Suprapubic skin (tissue), 4 donors: ENCODE measurements around the gene DES. TPM values are rescaled to one million over a fixed set of nuclear protein-coding genes. Genes with fewer than 3 reads are reported as not detected.
"Not testable (repeated sequence)": the region's sequence is repeated elsewhere in the genome, so short reads cannot be mapped to it uniquely, and the experiment has no call there.

Source experiments
- DNase-seq, 2 donors: peaks; one replicate each; pipeline ENCODE4 v3.0.0-alpha.2; 2019; ENCODE audit warnings: low spot score in 2 of 2
- H3K27ac ChIP-seq: fragments of 200-600 bp; sonication (generic); one replicate; pipeline ENCODE4 v1.5.1; 2019
- H3K27me3 ChIP-seq: fragments of 200-600 bp; sonication (generic); one replicate; pipeline ENCODE4 v1.5.1; 2019
- H3K36me3 ChIP-seq: fragments of 200-600 bp; sonication (generic); one replicate; pipeline ENCODE4 v1.5.1; 2019
- H3K4me1 ChIP-seq: fragments of 200-600 bp; sonication (generic); one replicate; pipeline ENCODE4 v1.5.1; 2019
- H3K4me3 ChIP-seq: fragments of 200-600 bp; sonication (generic); one replicate; pipeline ENCODE4 v1.5.1; 2019; ENCODE audit warnings: mild to moderate bottlenecking
- H3K9me3 ChIP-seq: fragments of 200-600 bp; sonication (generic); one replicate; pipeline ENCODE4 v1.5.1; 2019
- CTCF ChIP-seq, 2 donors: fragments of 200-600 bp in 1 of 2; fragments of 450-650 bp in 1 of 2; sonication (generic) in 1 of 2; IDR thresholded peaks; one replicate each; pipeline ENCODE4 v1.5.1; 2016 to 2019; ENCODE audit warnings: antibody characterized with exemption in 2 of 2, mild to moderate bottlenecking in 1 of 2, moderate library complexity in 1 of 2
- EP300 ChIP-seq: sonication (generic); formaldehyde crosslinking; IDR thresholded peaks from one replicate; pipeline ENCODE4 v1.6.1; 2017; ENCODE audit warnings: antibody characterized with exemption
- POLR2A ChIP-seq, 2 donors: fragments of 450-650 bp; IDR thresholded peaks; one replicate each; pipeline ENCODE4 v1.6.1; 2017; ENCODE audit warnings: antibody characterized with exemption in 2 of 2, mild to moderate bottlenecking in 2 of 2, moderate library complexity in 2 of 2
- POLR2AphosphoS5 ChIP-seq, 3 donors: sonication (generic); formaldehyde crosslinking; IDR thresholded peaks; one replicate each; pipeline ENCODE4 v1.6.1; 2017; ENCODE audit warnings: antibody characterized with exemption in 3 of 3
- WGBS: methylation state at CpG from one replicate; pipeline ENCODE4 v1.1.5; 2018; 5-methylcytosine and 5-hydroxymethylcytosine counted together
- total RNA-seq, 4 donors: library from RNA; depleted of rRNA; stranded (reverse); fragments of >200 nt; gene quantifications; one replicate each; pipeline ENCODE4 v1.1.0, GENCODE V29; 2016

The DES gene
- total RNA-seq, 4 donors from 2014 or later: 11.4 to 100 (median 35.6) TPM

DNA sequence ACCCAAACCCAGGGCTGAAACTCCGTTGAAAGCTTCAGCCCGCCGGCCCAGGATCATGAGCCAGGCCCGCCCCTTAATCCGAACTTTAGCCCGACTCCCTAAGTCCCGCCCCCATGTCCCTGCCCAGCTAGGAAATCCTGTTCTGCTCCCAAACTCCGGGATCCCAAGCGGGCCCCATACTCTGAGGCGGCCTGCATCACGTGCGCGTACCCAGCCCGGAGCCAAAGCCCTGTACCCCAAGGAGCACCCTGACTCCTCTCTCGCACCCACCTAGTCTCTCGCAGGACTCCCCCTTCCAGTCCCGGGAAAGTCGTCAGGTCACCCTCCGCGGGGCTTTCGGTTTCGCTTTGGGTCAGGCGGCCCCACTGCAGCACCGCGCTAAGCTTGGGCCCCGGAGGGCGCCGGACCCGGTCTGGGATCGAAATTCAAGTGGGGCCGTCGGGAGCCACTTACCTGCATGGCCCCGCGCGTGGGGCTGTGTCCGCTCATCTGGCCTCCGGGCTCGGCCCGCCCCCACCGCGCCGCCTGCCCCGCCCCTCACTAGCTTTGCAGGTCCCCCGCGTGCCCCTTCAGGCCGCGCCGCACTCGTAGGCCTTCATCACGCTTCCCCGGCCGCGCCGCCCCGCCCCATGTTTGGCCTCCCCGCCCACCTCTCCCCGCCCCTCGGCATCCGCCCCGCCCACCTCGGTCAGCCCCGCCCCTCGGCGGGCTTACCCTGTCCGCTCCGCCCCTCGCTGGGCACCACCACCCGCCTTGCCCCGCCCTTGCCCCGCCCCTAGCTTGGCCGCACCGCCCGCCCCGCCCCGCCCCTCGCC lies 30.7 kb upstream of the DES start, which contains the start of gene DNPEP:
DNPEP (minus strand) TSS at position 607 of the 815 bp plus-strand sequence; CDS start at position 489, 118 bp downstream.
- WGBS: 0% methylated on average over 23 of the region's 76 CpGs
- Histone ChIP-seq H3K9me3 (no peaks in the 10 kb centered on the region), H3K4me3 (peak within 1 kb of the TSS; percentile 78), H3K27ac (peak within 1 kb of the TSS; percentile 95), H3K4me1 (peaks cover 13% of the 10 kb centered on the region), H3K36me3 (peaks cover 37% of the 10 kb centered on the region), H3K27me3 (no peaks in the 10 kb centered on the region)
- peak; percentile 95 to 98 for DNase-seq
- no peak for TF ChIP-seq EP300
- TF ChIP-seq POLR2A (IDR thresholded peaks at IDR 0.05): peak in 1 of 2 donors; percentile 24

DNA sequence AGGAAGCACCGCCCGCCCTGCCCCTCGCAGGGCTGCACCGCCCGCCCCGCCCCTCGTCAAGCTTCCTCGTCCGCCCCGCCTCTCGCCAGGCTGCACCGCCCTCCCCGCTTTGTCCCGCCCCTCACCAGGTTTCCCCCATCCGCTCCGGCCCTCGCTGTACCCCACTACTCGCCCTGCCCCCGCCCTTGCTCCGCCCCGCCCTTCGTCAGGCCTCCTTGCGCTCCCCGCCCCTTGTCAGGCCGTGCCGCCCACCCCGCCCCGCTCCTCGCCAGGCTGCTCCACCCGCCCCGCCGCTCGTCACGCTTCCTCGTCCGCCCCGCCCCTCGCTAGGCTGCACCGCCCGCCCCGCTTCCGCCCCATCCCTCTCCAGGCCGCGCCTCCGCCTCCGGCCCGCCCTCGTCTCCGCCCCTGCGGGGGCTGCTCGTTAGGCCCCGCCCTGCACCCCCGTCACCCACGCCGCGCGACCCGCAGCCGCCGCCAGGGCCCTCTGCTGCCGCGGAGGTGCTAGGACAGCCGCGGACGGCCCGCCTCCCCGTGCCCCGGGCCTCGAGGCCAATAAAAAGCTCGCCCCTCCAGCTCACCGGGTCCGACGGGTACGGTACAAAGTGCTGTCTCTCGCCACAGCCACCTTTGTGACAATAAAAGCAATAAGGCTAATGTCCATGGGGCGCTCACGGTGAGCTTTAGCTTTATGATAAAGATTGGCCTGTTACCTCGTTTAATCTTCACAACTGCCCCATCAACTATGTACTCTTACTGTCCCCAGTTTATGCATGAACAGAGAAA lies 29.9 kb upstream of the DES start:
- TF ChIP-seq CTCF (IDR thresholded peaks at IDR 0.05) (peak; percentile 67 to 85), EP300 (no peak), POLR2A (IDR thresholded peaks at IDR 0.05) (no peak), POLR2AphosphoS5 (IDR thresholded peaks at IDR 0.05) (no peak)
- Histone ChIP-seq H3K27ac (peak overlapping the region; percentile 95), H3K4me3 (peak overlapping the region; percentile 78), H3K27me3 (no peaks in the 10 kb centered on the region), H3K9me3 (no peaks in the 10 kb centered on the region), H3K4me1 (peaks cover 13% of the 10 kb centered on the region), H3K36me3 (peaks cover 30% of the 10 kb centered on the region)
- 1% methylated on average over 36 of the region's 78 CpGs for WGBS
- peak; percentile 99 for DNase-seq

DNA sequence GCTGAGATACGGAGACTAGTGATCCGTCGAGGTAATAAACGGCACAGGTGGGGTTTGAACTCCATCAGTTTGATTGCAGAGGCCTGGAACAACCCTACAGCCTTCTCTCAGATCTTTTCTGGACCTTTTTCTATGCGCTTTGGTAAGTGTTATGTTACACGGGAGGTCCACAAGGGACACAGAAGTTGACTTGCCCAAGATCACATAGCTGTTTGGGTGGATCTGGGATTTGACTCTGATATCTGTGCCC lies 29.3 kb upstream of the DES start:
- H3K27ac ChIP-seq: peak overlapping the region; percentile 95
- H3K9me3 ChIP-seq: no peaks in the 10 kb centered on the region
- H3K27me3 ChIP-seq: no peaks in the 10 kb centered on the region
- H3K36me3 ChIP-seq: peaks cover 25% of the 10 kb centered on the region
- H3K4me3 ChIP-seq: peak overlapping the region; percentile 78
- DNase-seq: no peak
- TF ChIP-seq EP300 (no peak), POLR2A (IDR thresholded peaks at IDR 0.05) (no peak), CTCF (IDR thresholded peaks at IDR 0.05) (no peak), POLR2AphosphoS5 (IDR thresholded peaks at IDR 0.05) (no peak)
- peaks cover 13% of the 10 kb centered on the region for H3K4me1 ChIP-seq
- 39% methylated on average over 6 of the region's 6 CpGs for WGBS

DNA sequence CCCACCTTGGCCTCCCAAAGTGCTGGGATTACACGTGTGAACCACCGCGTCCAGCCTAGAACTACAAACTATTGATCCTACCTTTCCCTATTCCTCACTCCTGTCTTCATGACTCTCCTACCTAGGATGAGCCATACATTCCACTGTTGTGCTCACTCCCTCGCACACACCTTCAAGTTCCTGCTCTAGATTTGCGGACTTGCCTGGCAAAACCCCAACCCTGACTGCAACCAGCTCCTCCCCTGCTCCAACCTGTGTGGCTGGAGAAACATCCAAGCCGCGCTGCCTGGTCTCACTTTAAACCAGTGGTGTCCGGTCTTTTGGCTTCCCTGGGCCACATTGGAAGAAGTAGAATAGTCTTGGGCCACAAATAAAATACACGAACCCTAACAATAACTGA lies 25.4 kb upstream of the DES start:
- Histone ChIP-seq H3K4me1 (peaks cover 5% of the 10 kb centered on the region), H3K36me3 (no peaks in the 10 kb centered on the region), H3K4me3 (no peak overlapping the region), H3K9me3 (no peaks in the 10 kb centered on the region), H3K27ac (no peak overlapping the region), H3K27me3 (no peaks in the 10 kb centered on the region)
- DNase-seq: peak in 1 of 2 donors; percentile 76
- TF ChIP-seq CTCF (IDR thresholded peaks at IDR 0.05) (no peak), POLR2AphosphoS5 (IDR thresholded peaks at IDR 0.05) (no peak), POLR2A (IDR thresholded peaks at IDR 0.05) (no peak), EP300 (no peak)
- 79% methylated on average over 9 of the region's 9 CpGs for WGBS

DNA sequence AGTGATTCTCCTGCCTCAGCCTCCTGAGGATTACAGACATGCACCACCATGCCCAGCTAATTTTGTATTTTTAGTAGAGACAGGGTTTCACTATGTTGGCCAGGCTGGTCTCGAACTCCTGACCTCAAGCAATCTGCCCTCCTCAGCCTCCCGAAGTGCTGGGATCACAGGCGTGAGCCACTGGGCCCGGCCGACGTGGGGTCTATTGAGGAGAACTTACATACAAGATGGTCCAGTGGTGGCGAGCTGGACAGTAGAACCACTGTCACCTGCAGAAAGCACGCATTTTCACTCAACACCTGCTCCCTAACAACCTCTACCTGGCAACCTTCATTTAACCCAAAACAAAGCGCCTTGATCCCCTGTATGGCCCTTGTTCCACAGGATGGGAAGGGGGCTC lies 23.1 kb upstream of the DES start:
- not testable (repeated sequence) for H3K27ac ChIP-seq, H3K27me3 ChIP-seq, H3K9me3 ChIP-seq, H3K4me1 ChIP-seq, H3K4me3 ChIP-seq, H3K36me3 ChIP-seq
- DNase-seq: peak in 1 of 2 donors; percentile 45
- WGBS: 95% methylated on average over 9 of the region's 9 CpGs

DNA sequence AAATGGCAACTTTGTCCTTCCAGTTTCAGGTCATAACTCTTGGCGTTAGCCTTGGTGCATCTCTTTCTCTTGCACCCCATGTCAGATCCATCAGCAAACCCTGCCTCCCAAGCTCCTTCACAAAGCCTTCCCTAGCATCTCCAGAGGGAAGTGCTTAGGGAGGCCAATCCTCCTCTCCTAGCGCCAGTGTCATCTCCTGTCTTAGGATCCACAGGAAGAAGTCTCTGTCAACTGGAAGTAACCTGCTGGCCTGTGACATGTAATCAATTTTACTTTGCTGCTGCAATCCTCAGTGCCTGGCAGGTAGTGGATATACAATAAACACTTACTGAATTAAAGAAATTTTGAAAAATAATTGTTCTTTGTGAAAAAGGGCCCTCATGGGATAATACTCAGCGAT lies 22.6 kb upstream of the DES start:
- WGBS: 93% methylated on average over 3 of the region's 3 CpGs
- Histone ChIP-seq H3K9me3 (no peaks in the 10 kb centered on the region), H3K27me3 (no peaks in the 10 kb centered on the region), H3K27ac (no peak overlapping the region), H3K4me1 (no peaks in the 10 kb centered on the region), H3K4me3 (no peak overlapping the region), H3K36me3 (no peaks in the 10 kb centered on the region)
- DNase-seq: no peak
- TF ChIP-seq CTCF (IDR thresholded peaks at IDR 0.05) (no peak), POLR2AphosphoS5 (IDR thresholded peaks at IDR 0.05) (no peak), POLR2A (IDR thresholded peaks at IDR 0.05) (no peak), EP300 (no peak)
